Measurements from ENCODE around the gene MYF5.

DNA sequence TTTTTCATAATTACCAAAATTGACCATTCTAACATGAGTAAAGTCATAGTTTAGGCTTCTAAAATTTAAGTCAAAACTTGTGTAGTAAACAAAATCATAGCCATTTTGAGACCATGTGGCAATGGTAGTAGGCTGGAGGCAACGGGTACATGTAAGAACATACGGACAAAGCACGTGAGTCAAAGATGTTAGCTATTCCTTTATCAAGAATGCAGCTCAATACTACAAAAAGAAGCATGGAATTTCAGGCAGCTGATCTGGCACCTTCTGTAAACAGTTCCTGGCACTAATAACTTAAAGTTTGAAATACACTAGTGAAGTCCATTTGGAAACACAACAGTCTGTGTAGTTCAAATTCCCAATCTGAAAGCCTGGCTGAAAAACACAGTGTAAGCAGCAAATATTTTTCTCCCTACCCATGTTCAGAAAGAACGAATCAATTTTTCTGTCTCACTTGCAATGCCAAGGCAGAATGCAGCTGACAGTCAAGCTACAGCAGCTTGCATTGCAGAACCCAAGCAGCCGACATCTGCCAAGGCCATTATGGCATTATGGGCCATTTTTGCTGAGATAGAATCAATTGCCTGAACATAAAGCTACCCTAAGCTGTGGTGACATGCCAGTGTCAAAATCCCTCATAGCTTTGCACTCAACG is 29.3 kb downstream of the MYF5 start:
- TF ChIP-seq, protein P1, sequence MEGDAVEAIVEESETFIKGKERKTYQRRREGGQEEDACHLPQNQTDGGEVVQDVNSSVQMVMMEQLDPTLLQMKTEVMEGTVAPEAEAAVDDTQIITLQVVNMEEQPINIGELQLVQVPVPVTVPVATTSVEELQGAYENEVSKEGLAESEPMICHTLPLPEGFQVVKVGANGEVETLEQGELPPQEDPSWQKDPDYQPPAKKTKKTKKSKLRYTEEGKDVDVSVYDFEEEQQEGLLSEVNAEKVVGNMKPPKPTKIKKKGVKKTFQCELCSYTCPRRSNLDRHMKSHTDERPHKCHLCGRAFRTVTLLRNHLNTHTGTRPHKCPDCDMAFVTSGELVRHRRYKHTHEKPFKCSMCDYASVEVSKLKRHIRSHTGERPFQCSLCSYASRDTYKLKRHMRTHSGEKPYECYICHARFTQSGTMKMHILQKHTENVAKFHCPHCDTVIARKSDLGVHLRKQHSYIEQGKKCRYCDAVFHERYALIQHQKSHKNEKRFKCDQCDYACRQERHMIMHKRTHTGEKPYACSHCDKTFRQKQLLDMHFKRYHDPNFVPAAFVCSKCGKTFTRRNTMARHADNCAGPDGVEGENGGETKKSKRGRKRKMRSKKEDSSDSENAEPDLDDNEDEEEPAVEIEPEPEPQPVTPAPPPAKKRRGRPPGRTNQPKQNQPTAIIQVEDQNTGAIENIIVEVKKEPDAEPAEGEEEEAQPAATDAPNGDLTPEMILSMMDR (IDR thresholded peaks at IDR 0.05), result no peak
- no peak for TF ChIP-seq POLR2A (IDR thresholded peaks at IDR 0.05)
